ENCODE results near the gene SEMA4D.

Gene SEMA4D

GRCh38 chr9:89529243-89530035, 31.5 kb upstream of the SEMA4D start:
- DNase-seq (ENCODE audit: low spot score): peak; percentile 78

- peak; percentile 34 for DNase-seq (ENCODE audit: low spot score)
These were observed 30.6 kb upstream of the SEMA4D start for GRCh38 chr9:89528540-89528939.

GRCh38 chr9:89528131-89528530, 30.2 kb upstream of the SEMA4D start:
- no peak for DNase-seq (ENCODE audit: low spot score)

DNA sequence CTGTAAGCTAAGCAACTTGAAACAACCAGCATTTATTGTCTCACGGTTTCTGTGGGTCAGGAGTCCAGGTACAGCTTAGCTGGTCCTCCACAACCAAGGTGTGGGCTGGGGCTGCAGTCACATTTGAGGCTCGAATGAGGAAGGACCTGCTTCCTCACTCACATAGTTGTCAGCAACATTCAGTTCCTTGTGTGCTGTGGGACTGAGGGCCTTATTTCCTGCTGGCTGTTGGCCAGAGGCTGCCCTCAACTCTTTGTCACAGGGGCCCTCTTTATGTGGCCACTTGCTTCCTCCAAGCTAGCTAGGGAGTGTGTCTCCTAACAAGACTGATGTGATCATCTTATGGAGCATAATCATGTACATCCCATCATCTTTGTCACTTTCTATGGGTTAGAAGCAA, 29.2 kb upstream of the SEMA4D start:
- peak; percentile 82 for DNase-seq (ENCODE audit: low spot score)

GRCh38 chr9:89526667-89527066, 28.8 kb upstream of the SEMA4D start:
- DNase-seq (ENCODE audit: low spot score): no peak

- DNase-seq (ENCODE audit: low spot score): no peak
These were observed 27.8 kb upstream of the SEMA4D start for GRCh38 chr9:89525446-89526374.

GRCh38 chr9:89524963-89525362, 27.1 kb upstream of the SEMA4D start:
- DNase-seq (ENCODE audit: low spot score): no peak

DNA sequence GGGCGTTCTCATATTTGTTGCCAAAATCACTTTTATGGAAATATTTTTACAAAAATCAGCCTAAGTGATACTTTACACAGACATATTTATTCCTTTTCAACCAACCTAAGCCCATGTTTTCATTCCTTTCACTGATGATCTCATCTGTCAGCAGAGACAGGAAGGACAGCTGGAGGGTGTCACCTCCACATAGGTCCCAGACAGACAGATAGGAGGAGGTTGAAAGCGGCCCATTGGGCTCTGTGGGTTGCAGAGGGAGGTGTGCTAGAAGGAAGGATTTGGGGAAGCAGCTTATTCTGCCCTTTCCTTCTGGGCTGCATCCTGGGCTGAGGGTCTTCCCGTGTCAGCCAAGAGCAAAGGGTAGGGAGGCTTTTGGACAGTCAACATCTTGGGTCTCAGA, 26.0 kb upstream of the SEMA4D start:
- no peak for DNase-seq (ENCODE audit: low spot score)

DNA sequence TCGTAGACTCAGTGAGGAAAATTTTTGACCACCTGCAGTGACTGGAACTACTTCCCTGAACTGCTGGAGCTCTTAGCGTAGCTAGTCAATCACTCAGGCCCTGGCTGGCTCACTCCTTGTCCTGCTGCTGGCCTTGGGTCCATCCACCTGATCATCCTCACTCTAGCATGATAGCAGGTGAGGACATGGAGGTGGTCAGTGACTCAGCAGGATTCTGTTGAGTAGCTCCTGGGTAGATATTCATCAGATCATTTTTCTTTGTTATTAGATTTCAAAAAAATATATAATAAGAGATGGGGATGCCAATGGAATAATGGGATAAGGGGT, 25.0 kb upstream of the SEMA4D start:
- DNase-seq (ENCODE audit: low spot score): no peak

GRCh38 chr9:89522261-89522958, 24.5 kb upstream of the SEMA4D start:
- peak; percentile 59 for DNase-seq (ENCODE audit: low spot score)

- no peak for DNase-seq (ENCODE audit: low spot score)
These were observed 21.5 kb upstream of the SEMA4D start for GRCh38 chr9:89519366-89519805.

DNA sequence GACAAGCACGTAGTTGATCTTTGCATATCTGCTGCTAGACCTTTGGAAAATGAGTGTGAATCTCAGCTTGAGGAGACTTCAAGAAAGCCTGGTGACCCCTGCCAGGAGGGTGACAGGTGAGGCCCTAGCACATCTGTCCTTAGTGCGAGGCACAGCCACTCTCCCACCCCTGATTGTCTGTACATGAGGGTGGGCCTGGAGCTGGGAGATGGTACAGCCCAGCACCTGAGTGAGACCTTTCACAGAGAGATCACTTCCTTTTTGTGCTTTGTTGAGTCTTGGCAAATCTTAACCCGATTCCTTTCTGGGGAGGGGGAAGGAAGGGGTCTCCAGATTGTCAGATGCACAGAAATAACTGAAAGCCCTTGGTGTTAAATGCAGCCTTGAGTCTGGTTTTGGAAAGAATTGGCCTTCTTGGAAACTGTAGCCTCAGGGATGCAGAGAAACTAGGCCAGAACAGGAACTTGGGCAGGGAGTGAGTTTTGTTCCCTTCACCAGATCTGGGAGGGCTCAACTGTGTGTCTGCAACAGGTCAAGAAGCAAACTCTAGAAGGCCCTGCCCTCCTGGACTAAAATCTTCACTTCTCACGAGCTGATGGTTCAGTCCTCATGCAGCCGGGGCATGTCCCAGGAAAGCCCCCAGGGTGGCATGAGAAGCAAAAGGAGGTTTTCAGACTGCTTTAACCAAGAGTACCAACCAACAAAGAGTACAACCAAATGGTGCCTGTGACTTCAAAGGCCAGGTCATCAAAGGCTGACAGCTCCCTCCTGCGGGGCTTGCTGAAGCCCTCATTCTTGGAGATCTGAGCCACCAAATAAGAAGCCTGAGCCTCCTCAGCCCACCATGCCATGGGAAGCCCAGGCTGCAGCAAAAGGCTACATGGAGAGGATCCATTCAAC, 20.8 kb upstream of the SEMA4D start:
- no peak for DNase-seq (ENCODE audit: low spot score)

DNA sequence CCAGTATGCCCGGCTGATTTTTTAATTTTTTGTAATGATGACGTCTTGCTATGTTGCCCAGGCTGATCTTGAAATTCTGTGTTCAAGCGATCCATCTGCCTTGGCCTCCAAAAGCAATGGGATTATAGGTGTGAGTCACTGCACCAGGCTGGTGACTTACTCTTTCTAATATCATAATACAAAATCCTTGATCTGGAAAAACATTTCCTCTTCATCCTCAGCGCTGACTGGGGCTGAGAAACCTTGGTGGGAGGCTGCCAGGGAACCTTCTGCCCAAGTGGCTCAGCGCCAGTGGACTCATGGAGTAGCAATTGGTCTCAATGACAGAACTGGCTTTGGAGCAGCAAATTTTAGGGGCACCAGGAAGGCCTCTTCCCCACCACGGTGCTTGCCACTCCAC, 17.5 kb upstream of the SEMA4D start:
- DNase-seq (ENCODE audit: low spot score): no peak

GRCh38 chr9:89514956-89515355, 17.0 kb upstream of the SEMA4D start:
- no peak for DNase-seq (ENCODE audit: low spot score)

GRCh38 chr9:89514337-89514736, 16.4 kb upstream of the SEMA4D start:
- DNase-seq (ENCODE audit: low spot score): no peak

GRCh38 chr9:89513837-89514236, 15.9 kb upstream of the SEMA4D start:
- no peak for DNase-seq (ENCODE audit: low spot score)

DNA sequence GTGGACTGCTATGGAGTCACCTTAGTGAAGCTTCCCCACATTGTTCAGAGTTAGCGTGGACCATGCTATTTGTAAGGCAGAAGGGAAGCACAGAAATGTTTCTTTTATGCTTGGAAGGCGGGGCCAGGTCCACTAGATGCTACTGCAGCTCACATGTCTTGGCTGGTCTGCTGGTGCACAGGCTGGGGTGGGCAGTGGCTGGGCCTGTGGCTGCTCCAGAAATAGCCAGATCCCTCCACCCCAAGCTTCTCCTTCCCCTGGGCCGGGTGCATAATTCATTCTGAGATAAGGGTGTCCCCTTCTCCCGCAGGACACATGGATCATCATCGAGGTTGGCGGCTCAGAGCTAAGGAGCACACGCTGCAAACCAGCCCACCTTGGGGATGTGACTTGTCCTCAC, 14.5 kb upstream of the SEMA4D start:
- no peak for DNase-seq (ENCODE audit: low spot score)

DNA sequence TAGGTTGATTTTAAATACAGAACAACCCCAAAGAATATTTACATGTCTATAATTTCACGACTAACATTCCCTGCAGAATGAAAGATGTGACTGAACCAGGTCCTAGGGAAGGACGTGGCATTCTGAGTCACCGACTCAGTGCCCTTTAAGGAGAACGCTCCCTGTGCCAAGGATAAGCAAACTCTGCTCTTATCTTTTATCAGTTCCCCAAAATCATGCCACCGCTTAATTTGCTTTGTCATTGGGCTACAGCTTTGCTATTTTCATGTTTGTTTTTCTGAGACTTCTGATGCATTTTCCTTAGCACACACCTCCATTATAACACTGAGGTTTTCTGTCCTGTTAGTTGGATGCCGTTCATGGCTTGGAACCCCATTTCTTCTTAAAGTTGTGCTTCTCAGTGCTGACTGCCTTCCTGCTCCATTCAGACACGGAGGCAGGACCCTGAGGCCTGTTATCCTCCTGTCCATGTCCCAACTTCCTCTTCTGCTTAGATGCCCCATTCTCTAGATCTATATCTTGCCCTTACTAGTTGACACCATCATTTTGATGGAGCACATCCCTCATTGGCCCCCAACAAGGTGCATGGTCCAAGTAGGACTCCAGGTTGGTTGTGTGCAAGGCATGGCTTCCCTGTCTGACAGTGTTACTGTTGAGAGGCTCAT, 11.2 kb upstream of the SEMA4D start:
- DNase-seq (ENCODE audit: low spot score): no peak

DNA sequence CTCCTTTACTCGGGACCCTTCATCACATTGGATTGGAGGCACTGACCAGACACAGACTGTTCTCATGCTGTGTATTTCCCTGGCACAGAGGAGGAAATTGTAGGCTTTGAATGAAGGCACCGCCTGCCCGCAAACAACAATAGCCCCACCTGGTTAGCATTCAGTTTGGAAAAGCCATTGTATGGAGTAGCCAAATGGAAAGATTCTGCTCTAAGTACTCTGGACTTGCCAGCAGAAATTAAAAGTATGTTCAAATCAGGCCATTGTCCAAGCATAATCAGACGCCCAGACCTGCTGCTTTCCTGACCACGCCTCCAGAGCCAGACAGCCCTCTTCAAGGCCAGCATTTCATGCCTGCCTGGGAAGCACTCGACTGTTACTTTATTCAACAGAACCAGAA, 8.0 kb upstream of the SEMA4D start:
- no peak for DNase-seq (ENCODE audit: low spot score)

- DNase-seq (ENCODE audit: low spot score): no peak
These were observed 7.1 kb upstream of the SEMA4D start for GRCh38 chr9:89505048-89505447.

- no peak for DNase-seq (ENCODE audit: low spot score)
These were observed 4.8 kb upstream of the SEMA4D start for GRCh38 chr9:89502671-89503070.
